Pancreas (tissue), 10 donors: ENCODE data around the gene CAMSAP1. TPM values are rescaled to one million over a fixed set of nuclear protein-coding genes. Genes with fewer than 3 reads are reported as not detected.

Experiments
- ATAC-seq, 4 donors: fragments of 200-7000 bp; cut with Tn5 transposase; one replicate each; pipeline versions ENCODE4 v1.8.0 to v1.9.1; 2020; ENCODE audit warnings: mild to moderate bottlenecking in 4 of 4, moderate library complexity in 4 of 4
- DNase-seq, 6 donors: peaks; one replicate each; pipeline ENCODE4 v3.0.0-alpha.2; 2020
- FAIRE-seq: peaks from 2 replicates; lab custom pipeline; 2012; peaks lifted over from hg19 to GRCh38; lab: Jason Lieb, UNC
- H3K27ac ChIP-seq, 4 donors: fragments of 200-600 bp; sonication (generic); 1 replicate in 3 of 4; 2 replicates in 1 of 4; pipeline versions ENCODE4 v1.5.0 to v1.8.0; 2020
- H3K27me3 ChIP-seq, 4 donors: fragments of 200-600 bp; one replicate each; pipeline ENCODE4 v1.8.0; 2021
- H3K36me3 ChIP-seq, 3 donors: fragments of 200-600 bp; sonication (generic) in 1 of 3; one replicate each; pipeline versions ENCODE4 v1.5.0 to v1.8.0; 2020 to 2021
- H3K4me1 ChIP-seq, 3 donors: fragments of 200-600 bp; one replicate each; pipeline ENCODE4 v1.8.0; 2021
- H3K4me3 ChIP-seq, 4 donors: fragments of 200-600 bp; sonication (generic) in 2 of 4; one replicate each; pipeline versions ENCODE4 v1.5.0 to v1.8.0; 2020 to 2021
- H3K9me3 ChIP-seq, 4 donors: fragments of 200-600 bp; one replicate each; pipeline ENCODE4 v1.8.0; 2021
- WGBS, 2 donors: extraction: QIAGEN DNeasy Blood & Tissue Kit; methylation state at CpG; one replicate each; pipeline ENCODE4 v1.1.7; 2013; 5-methylcytosine and 5-hydroxymethylcytosine counted together
- intact Hi-C, 3 donors: fragments of 100-400 bp; cut with DNase I; formaldehyde crosslinking; loops; one replicate each; pipeline versions ENCODE4 v1.11.1 to v1.14.2; 2022
- polyA plus RNA-seq, 2 donors: library from polyadenylated mRNA; stranded (reverse); fragments of 200-250 nt; gene quantifications; one replicate each; pipeline ENCODE4 v1.2.3, GENCODE V29; 2013
- total RNA-seq, 6 donors: library from RNA; stranded (reverse); fragmentation: NEBNext Ultra II Directional in 4 of 6; extraction: Animal tissue kit (Norgen Biotek cat#: 25700) in 4 of 6; gene quantifications; one replicate each; pipeline versions ENCODE4 v1.2.1 to v1.2.4, GENCODE V29; 2021 to 2023
- TF ChIP-seq, protein P1 (sequence below), 4 donors: fragments of 200-600 bp; sonication (generic) in 3 of 4; IDR thresholded peaks; one replicate each; pipeline versions ENCODE4 v1.5.0 to v1.8.0; 2021; ENCODE audit warnings: antibody characterized with exemption in 4 of 4
- donor health status: healthy with polysubstance abuse.
- donor health status: DM: no; HTN: no; CAD: no; lungs with moderate emphysema.
- donor health status: DM: no; HTN: no; CAD: no.
- donor health status: control.
- donor health status: control.
- donor health status: Bipolar disorder and iron deficiency.
- donor health status: DM: yes; HTN: yes; CAD: no.
- donor health status: DM: no; HTN: no; CAD: no.
- donor health status: DM: no; HTN: no; CAD: no.
- donor health status: DM: yes; HTN: yes; CAD: no.

CAMSAP1 gene
- total and polyA plus RNA-seq, 8 donors: 3.8 to 20.1 (median 12.7) TPM

DNA sequence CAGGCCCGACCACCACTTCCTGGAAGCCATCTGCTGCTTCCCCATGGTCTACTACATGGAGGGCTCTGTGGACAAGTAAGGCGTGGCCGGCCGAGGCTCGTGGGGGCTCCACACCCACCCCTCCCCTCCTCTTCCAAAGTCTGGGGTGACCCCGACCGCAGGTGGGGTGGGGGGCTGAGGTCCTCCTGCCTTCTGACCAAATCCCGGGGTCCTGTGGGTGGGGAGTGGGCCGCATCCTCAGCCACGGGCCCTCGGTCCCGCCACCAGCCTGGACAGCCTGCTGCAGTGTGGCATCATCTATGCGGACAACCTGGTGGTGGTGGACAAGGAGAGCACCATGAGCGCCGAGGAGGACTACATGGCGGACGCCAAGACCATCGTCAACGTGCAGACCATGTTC lies 128.9 kb downstream of the CAMSAP1 start:
- Histone ChIP-seq H3K4me1 (no peaks in the 10 kb centered on the region), H3K36me3 (no peaks in the 10 kb centered on the region), H3K27ac (no peak overlapping the region), H3K27me3 (no peaks in the 10 kb centered on the region), H3K9me3 (no peaks in the 10 kb centered on the region), H3K4me3 (no peak overlapping the region)
- DNase-seq (no peak), ATAC-seq (no peak), FAIRE-seq (no peak)
- TF ChIP-seq, protein P1, sequence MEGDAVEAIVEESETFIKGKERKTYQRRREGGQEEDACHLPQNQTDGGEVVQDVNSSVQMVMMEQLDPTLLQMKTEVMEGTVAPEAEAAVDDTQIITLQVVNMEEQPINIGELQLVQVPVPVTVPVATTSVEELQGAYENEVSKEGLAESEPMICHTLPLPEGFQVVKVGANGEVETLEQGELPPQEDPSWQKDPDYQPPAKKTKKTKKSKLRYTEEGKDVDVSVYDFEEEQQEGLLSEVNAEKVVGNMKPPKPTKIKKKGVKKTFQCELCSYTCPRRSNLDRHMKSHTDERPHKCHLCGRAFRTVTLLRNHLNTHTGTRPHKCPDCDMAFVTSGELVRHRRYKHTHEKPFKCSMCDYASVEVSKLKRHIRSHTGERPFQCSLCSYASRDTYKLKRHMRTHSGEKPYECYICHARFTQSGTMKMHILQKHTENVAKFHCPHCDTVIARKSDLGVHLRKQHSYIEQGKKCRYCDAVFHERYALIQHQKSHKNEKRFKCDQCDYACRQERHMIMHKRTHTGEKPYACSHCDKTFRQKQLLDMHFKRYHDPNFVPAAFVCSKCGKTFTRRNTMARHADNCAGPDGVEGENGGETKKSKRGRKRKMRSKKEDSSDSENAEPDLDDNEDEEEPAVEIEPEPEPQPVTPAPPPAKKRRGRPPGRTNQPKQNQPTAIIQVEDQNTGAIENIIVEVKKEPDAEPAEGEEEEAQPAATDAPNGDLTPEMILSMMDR (IDR thresholded peaks at IDR 0.05): no peak
- intact Hi-C loops: no loop called here
- 73 to 84% methylated on average over 19 of the region's 19 CpGs for WGBS, 2 donors

DNA sequence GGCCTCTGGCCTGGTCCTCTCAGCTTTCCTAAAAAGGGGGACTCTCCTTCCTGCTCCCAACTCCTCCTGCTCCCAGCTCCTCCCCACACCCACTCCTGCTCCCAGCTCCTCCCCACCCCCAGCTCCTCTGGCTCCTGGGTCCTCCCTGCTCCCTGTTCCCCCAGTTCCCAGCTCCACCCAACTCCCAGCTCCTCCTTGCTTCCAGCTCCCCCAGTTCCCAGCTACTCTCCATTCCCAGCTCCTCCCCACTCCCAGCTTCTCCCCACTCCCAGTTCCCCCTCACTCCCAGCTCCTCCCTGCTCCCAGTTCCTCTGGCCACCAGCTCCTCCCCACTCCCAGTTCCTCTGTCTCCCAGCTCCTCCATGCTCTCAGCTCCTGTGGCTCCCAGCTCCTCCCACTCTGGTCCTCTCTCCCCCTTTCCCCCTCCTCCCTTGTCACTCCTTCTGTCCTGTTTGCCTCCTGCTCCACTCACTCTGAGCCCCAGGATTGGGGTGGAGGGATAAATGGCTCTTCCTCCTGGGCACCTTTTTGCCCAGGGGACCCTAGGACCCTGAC lies 129.6 kb downstream of the CAMSAP1 start:
- Histone ChIP-seq H3K36me3 (no peaks in the 10 kb centered on the region), H3K27me3 (no peaks in the 10 kb centered on the region), H3K9me3 (no peaks in the 10 kb centered on the region), H3K27ac (no peak overlapping the region), H3K4me3 (no peak overlapping the region), H3K4me1 (no peaks in the 10 kb centered on the region)
- no peak for ATAC-seq
- no peak for FAIRE-seq
- intact Hi-C loops: no loop called here
- DNase-seq: no peak
- TF ChIP-seq, protein P1 (IDR thresholded peaks at IDR 0.05): no peak

DNA sequence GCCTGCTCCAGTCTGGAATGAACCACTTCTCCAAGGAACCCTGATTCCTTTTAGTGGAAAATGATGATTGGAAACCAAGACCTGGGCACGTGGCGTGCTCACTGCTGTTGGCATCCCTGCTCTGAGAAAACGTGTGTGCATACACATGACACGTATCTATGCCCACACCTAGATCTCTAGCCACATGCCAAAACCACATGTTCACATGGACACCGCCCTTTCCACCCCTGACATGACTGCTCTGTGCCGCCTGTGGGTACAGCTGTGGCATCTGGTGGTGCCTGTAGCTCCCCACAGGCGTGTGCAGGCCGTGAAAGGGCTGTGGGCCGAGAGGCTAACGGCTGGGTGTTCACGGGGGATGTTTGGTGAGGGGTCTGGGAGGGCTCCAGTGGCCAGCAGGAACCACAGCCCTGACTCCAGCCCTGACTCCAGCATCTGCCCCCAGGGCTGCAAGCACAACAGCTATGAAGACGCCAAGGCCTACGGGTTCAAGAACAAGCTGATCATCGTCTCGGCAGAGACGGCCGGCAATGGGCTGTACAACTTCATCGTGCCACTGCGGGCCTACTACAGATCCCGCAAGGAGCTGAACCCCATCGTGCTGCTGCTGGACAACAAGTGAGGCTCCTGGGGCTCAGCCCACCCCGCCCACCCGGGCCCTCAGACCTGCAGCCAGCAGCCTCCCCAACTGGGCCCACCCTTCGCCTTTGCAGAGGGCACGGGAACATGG lies 130.3 kb downstream of the CAMSAP1 start:
- no peak for FAIRE-seq
- TF ChIP-seq, protein P1 (IDR thresholded peaks at IDR 0.05): no peak
- 70 to 76% methylated on average over 25 of the region's 25 CpGs for WGBS, 2 donors
- DNase-seq: no peak
- ATAC-seq: no peak
- intact Hi-C loops: no loop called here
- H3K36me3 ChIP-seq: no peaks in the 10 kb centered on the region
- H3K27ac ChIP-seq: no peak overlapping the region
- no peaks in the 10 kb centered on the region for H3K27me3 ChIP-seq
- H3K9me3 ChIP-seq: no peaks in the 10 kb centered on the region
- no peaks in the 10 kb centered on the region for H3K4me1 ChIP-seq
- H3K4me3 ChIP-seq: no peak overlapping the region

DNA sequence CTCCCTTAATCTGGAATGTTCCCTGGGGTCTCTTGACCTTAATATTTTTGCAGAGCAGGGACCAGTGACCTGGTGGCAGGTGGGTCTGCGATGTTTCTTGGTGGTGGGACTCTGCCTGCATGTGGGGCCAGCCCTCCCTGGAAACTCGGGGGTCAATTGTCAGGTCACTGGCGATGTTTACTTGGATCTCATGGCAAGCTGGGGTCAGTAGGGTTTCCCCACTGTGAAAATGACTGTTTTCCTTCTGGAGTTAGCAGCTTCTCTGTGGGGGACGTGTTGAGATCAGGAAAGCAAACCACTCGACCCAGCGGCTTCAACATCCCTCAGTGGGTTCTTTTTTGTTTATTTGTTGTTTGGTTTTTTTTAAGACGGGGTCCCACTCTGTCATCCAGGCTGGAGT lies 131.4 kb downstream of the CAMSAP1 start:
- H3K27ac ChIP-seq: no peak overlapping the region
- H3K36me3 ChIP-seq: no peaks in the 10 kb centered on the region
- intact Hi-C loops: no loop called here
- TF ChIP-seq, protein P1 (IDR thresholded peaks at IDR 0.05): no peak
- DNase-seq (no peak), ATAC-seq (no peak), FAIRE-seq (no peak)
- no peaks in the 10 kb centered on the region for H3K4me1 ChIP-seq
- no peak overlapping the region for H3K4me3 ChIP-seq
- 32 to 46% methylated on average over 7 of the region's 7 CpGs for WGBS, 2 donors
- no peaks in the 10 kb centered on the region for H3K9me3 ChIP-seq
- H3K27me3 ChIP-seq: no peaks in the 10 kb centered on the region
